Measurements from ENCODE around the gene FAM193B.
"Not testable (repeated sequence)": the region's sequence is repeated elsewhere in the genome, so short reads cannot be mapped to it uniquely, and the experiment has no call there.

Gene FAM193B

GRCh38 chr5:177536386-177536785, 18.0 kb downstream of the FAM193B start:
- DNase-seq, result no peak

DNA sequence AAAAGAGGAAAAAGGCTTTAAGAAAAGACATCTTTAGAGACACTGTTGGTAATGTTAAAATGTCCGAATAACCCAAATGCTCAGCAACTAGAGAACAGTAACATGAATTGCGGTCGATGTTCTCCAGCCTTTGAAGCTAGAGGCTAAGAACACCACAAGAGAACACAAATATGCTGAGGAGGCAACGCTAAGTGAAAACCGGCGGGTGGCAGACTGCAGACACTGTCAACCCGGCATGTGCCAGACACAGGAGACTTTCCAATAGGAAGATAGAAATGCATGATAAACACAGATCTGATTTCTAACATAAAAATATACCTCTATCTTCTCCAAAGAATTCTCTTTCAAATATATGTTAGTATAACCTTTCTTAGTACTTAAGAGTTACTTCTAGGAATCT, 19.2 kb downstream of the FAM193B start:
- no peak for DNase-seq

GRCh38 chr5:177534433-177534832, 19.9 kb downstream of the FAM193B start:
- DNase-seq, result not testable (repeated sequence)

DNA sequence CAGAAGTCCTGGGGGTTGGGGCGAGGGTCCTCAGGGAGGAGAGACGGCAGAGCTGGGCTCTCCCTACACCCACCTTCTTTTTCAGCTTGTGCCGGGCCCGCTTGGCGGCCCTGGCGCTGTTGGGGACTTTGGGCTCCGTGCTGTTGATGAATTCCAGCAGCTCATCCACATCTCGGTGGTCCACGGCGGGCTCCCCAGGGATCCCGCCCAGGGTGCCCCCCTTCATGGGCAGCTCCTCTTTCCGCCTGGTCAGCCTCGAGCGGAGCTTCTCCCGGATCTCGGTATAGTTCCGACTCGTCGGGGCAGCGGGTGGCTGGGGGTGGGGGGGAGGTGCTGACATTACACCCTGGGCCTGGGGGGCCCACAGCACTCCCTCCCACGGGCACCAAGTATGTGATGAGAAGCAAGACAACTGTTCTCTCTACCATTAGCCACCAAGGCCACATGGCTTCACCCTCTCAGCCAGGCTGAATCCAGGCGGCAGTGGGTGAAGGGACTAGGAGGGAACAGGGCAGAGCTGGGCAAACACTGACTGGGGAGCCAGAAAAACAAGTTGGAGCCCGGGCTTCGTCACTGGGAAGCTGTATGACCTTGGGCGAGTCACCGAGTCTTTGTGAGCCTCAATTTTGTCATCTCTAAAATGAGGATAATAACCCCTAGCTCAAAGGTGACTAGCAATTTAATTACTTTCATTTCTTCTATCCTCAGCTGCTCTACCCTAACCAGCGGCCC, 23.0 kb downstream of the FAM193B start:
- DNase-seq, result no peak

DNA sequence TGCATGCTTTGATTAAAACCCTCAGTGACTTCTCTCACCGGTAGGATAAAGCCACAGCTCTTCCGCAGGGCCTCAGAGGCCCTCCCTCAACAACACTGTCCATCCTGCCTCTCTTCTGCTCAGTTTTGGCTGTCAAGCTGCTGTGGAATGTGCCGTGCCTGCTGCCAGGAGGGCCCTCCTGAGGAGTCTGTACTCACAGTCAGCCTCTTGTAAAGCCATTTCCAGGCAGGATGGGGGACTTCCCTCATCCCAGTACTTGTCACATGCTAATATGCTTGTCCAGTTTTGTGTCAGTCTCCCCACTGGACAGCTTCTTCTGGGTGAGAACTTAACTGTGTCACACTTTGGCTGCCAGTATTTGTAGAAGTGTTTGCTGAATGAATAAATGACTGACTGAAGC, 23.7 kb downstream of the FAM193B start:
- DNase-seq, result no peak

- no peak for DNase-seq
Observed at GRCh38 chr5:177529247-177530203, 24.8 kb downstream of the FAM193B start.

DNA sequence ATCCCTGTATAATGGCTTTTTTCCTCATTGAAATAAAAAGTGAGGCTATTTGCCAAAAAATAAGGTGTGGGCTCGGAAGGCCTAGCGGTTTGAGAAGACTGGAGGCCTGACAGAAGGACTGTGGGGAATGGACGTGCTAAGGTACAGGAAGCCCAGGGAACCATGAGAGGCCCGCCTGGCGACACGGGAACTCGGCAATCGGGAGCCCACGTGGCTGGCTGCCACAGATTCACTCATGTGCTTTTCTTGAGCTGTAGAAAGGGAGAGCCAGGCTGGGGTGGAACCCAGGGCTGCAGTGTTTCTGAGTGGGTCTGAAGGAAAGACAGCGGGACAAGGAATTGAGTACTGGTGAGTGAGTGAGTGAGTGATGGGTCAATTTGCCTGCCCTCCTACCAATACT, 25.7 kb downstream of the FAM193B start:
- DNase-seq, result no peak

GRCh38 chr5:177527595-177527994, 26.8 kb downstream of the FAM193B start:
- DNase-seq, result no peak

DNA sequence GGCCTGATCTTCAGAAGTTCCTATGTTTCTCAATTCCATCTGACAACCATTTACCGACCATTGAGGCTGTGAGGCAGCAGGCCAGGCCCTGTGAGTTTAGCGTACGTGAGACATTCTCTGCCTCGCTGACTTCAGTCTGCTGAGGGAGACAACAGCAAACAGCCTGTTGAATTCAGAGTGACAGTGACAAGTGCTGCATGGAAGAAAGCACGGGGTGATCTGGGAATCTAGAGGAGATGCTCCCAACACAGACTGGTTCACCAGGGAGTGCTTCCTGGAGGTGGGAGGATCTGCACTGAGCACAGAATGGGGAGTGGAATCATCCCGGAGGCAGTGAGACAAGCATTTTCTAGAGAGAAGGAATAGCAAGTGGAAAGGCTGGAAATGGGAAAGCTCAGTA, 27.6 kb downstream of the FAM193B start:
- DNase-seq, result no peak

- no peak for DNase-seq
Observed at GRCh38 chr5:177526191-177526590, 28.2 kb downstream of the FAM193B start.

GRCh38 chr5:177524941-177525655, 29.3 kb downstream of the FAM193B start:
- DNase-seq, result no peak

DNA sequence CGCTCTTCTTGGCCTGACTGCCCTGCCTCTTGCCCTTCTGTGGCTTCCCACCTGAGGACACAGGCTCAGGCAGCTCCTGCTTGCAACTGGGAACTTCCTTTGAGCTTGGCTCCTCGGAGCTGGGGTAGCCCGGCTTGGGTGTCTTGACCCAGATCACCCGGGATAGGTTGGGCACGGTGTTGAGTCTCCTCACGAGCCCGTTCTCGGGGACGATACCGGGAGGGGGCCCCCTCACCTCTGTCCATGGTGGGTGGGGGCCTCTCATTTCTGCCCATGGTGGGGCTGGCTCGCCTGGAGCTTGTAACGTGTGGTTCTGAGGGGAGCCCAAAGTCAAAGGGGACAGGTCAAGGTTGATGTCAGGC, 29.8 kb downstream of the FAM193B start:
- no peak for DNase-seq

GRCh38 chr5:177523711-177524538, 30.4 kb downstream of the FAM193B start:
- DNase-seq, result no peak

- no peak for DNase-seq
Observed at GRCh38 chr5:177520916-177521513, 33.3 kb downstream of the FAM193B start.

DNA sequence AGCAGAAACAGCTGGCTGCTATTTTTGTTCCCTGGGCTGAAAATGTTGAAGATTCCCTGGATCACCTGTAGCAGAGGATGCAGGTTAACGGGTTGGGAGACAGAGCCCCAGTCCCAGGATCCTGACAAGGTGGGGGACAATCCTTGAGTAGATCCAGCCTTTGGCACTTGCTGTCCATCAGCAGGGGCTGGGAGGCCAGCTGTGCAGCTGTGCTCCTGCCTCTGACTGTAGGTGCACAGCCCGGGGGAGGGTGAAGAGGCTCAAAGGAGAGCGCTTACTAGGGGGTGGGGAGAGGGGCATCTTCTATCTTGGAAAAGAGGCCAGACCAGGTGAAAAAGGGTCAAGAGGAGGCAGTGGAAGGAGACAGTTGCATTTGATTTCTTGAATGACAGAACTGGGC, 34.1 kb downstream of the FAM193B start:
- no peak for DNase-seq

- no peak for DNase-seq
Observed at GRCh38 chr5:177519463-177520235, 34.7 kb downstream of the FAM193B start.

GRCh38 chr5:177516601-177517568, 37.5 kb downstream of the FAM193B start, which contains the start of gene DDX41:
TSS of gene DDX41 (minus strand) at chr5:177516961. CDS start at chr5:177516945, 16 bp downstream.
- DNase-seq, result peak; percentile 90

DNA sequence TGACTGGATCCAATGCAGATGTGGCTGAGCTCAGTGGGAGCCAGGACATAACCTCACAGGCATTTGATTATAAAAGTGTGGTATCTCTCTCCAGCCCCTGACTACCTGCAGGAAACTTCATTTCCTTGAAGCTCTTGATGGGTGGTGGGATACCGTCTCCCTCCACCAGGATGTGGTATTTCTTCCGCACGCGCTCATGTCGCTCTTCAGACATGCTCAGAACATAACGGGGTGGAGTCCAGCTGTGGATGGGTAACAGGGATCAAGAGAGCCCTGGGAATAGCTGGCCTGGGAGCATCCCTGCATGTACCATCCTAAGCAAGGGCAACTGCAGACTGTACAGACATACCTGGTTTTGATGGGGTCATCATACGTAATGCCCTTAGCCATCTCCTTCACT, 38.8 kb downstream of the FAM193B start:
- no peak for DNase-seq

GRCh38 chr5:177514541-177514940, 39.8 kb downstream of the FAM193B start:
- DNase-seq, result no peak

DNA sequence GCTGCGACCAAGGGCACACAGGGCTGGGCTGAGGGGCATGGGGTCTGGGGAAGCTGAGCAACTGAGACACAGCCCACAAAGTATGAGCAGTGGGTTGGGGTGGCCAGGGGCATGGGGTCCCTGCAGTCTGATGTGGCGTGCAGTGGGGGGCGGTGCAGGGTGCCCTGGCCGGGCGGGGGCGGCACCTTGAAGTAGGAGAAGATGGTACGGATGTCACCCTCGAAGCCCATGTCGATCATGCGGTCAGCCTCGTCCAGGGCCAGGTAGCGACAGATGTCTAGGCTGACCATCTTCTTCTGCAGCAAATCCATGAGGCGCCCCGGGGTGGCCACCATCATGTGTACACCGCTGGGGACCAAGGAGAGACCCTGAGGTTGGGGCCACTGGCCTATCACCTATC, 40.9 kb downstream of the FAM193B start:
- no peak for DNase-seq

Data from NCI-H2081 treated with DMSO at 0.1 percent for 48 hours (cell line).